Vagina (tissue), 2 donors: ENCODE results near the gene EIF3K. TPM values are rescaled to one million over a fixed set of nuclear protein-coding genes. Genes with fewer than 3 reads are reported as not detected.
A peak's percentile ranks its signal among the peaks of the same experiment; 100 is the strongest.

Experiments used
- DNase-seq, 2 donors: peaks; one replicate each; pipeline ENCODE4 v3.0.0-alpha.2; 2017; ENCODE audit errors: extremely low spot score in 2 of 2
- H3K27ac ChIP-seq: fragments of 200-600 bp; sonication (generic); one replicate; pipeline ENCODE4 v1.5.1; 2019
- H3K27me3 ChIP-seq: fragments of 200-600 bp; sonication (generic); one replicate; pipeline ENCODE4 v1.5.1; 2019
- H3K36me3 ChIP-seq, 2 donors: fragments of 200-600 bp; sonication (generic); one replicate each; pipeline ENCODE4 v1.5.1; 2017 to 2019
- H3K4me1 ChIP-seq: fragments of 200-600 bp; sonication (generic); one replicate; pipeline ENCODE4 v1.5.1; 2019
- H3K4me3 ChIP-seq, 2 donors: fragments of 200-600 bp; sonication (generic); 1 replicate in 1 of 2; 2 replicates in 1 of 2; pipeline ENCODE4 v1.5.1; 2016 to 2019
- H3K9me3 ChIP-seq: fragments of 200-600 bp; sonication (generic); one replicate; pipeline ENCODE4 v1.5.1; 2019
- CTCF ChIP-seq, 3 experiments: fragments of 450-650 bp in 2 of 3; fragments of 200-600 bp in 1 of 3; sonication (generic) in 1 of 3; IDR thresholded peaks; one replicate each; pipeline ENCODE4 v1.5.1; 2017 to 2019; ENCODE audit warnings: antibody characterized with exemption in 3 of 3, mild to moderate bottlenecking in 2 of 3, moderate library complexity in 2 of 3
- POLR2A ChIP-seq, 2 donors: fragments of 450-650 bp; IDR thresholded peaks; one replicate each; pipeline ENCODE4 v1.6.1; 2017; ENCODE audit warnings: antibody characterized with exemption in 2 of 2, mild to moderate bottlenecking in 2 of 2, moderate library complexity in 2 of 2
- POLR2AphosphoS5 ChIP-seq, 2 donors: sonication (generic); formaldehyde crosslinking; IDR thresholded peaks; one replicate each; pipeline ENCODE4 v1.9.0; 2017; ENCODE audit warnings: antibody characterized with exemption in 2 of 2, mild to moderate bottlenecking in 2 of 2, low read depth in 1 of 2; ENCODE audit not compliant: insufficient read depth in 1 of 2
- intact Hi-C: fragments of 100-400 bp; cut with DNase I; formaldehyde crosslinking; loops from one replicate; pipeline ENCODE4 v1.15.1; 2023
- total RNA-seq: library from RNA; depleted of rRNA; stranded (reverse); fragments of >200 nt; gene quantifications from one replicate; pipeline ENCODE4 v1.2.3, GENCODE V29; 2016

Gene EIF3K
- total RNA-seq, 1 donor from 2014 or later: 349 TPM

GRCh38 chr19:38639679-38640078 lies 20.7 kb downstream of the EIF3K start:
- Histone ChIP-seq H3K9me3 (no peaks in the 10 kb centered on the region), H3K4me3 (no peak overlapping the region), H3K4me1 (peaks cover 23% of the 10 kb centered on the region), H3K27ac (no peak overlapping the region), H3K36me3 (no peaks in the 10 kb centered on the region), H3K27me3 (no peaks in the 10 kb centered on the region)
- TF ChIP-seq CTCF (IDR thresholded peaks at IDR 0.05): no peak
- TF ChIP-seq POLR2AphosphoS5 (IDR thresholded peaks at IDR 0.05; ENCODE audit: insufficient read depth in 1 of 2, low read depth in 1 of 2): no peak
- no peak for TF ChIP-seq POLR2A (IDR thresholded peaks at IDR 0.05)
- no peak for DNase-seq
- intact Hi-C loops: no loop called here

- H3K27me3 ChIP-seq: no peaks in the 10 kb centered on the region
- no peak for DNase-seq
- intact Hi-C loops: no loop called here
- H3K27ac ChIP-seq: peak overlapping the region; percentile 33
- H3K9me3 ChIP-seq: no peaks in the 10 kb centered on the region
- TF ChIP-seq CTCF (IDR thresholded peaks at IDR 0.05): no peak
- no peak for TF ChIP-seq POLR2AphosphoS5 (IDR thresholded peaks at IDR 0.05; ENCODE audit: insufficient read depth in 1 of 2, low read depth in 1 of 2)
- no peak for TF ChIP-seq POLR2A (IDR thresholded peaks at IDR 0.05)
- H3K4me3 ChIP-seq: no peak overlapping the region
- H3K4me1 ChIP-seq: peaks cover 18% of the 10 kb centered on the region
- H3K36me3 ChIP-seq: no peaks in the 10 kb centered on the region
Measured at GRCh38 chr19:38640368-38640767, 21.4 kb downstream of the EIF3K start.

GRCh38 chr19:38642176-38642575 lies 23.2 kb downstream of the EIF3K start:
- Histone ChIP-seq H3K9me3 (no peaks in the 10 kb centered on the region), H3K36me3 (no peaks in the 10 kb centered on the region), H3K27ac (no peak overlapping the region), H3K27me3 (no peaks in the 10 kb centered on the region), H3K4me3 (no peak overlapping the region), H3K4me1 (peaks cover 9% of the 10 kb centered on the region)
- TF ChIP-seq POLR2AphosphoS5 (IDR thresholded peaks at IDR 0.05; ENCODE audit: insufficient read depth in 1 of 2, low read depth in 1 of 2): no peak
- DNase-seq: no peak
- intact Hi-C loops: no loop called here

GRCh38 chr19:38644719-38645118 lies 25.7 kb downstream of the EIF3K start:
- no peaks in the 10 kb centered on the region for H3K36me3 ChIP-seq
- H3K9me3 ChIP-seq: no peaks in the 10 kb centered on the region
- peaks cover 15% of the 10 kb centered on the region for H3K4me1 ChIP-seq
- H3K27me3 ChIP-seq: no peaks in the 10 kb centered on the region
- intact Hi-C loops: loop anchor here (5.0 kb wide), 2 partner anchors 58 to 208 kb away; no protein-coding TSS in a partner anchor
- no peak overlapping the region for H3K27ac ChIP-seq
- no peak for DNase-seq
- TF ChIP-seq POLR2AphosphoS5 (IDR thresholded peaks at IDR 0.05; ENCODE audit: insufficient read depth in 1 of 2, low read depth in 1 of 2) (no peak), CTCF (IDR thresholded peaks at IDR 0.05) (no peak), POLR2A (IDR thresholded peaks at IDR 0.05) (no peak)
- H3K4me3 ChIP-seq: no peak overlapping the region

GRCh38 chr19:38647368-38647965 lies 28.5 kb downstream of the EIF3K start, which contains the start of gene ACTN4:
Gene ACTN4 (plus strand): TSS chr19:38647649. CDS start chr19:38647746, 97 bp downstream.
- Histone ChIP-seq H3K36me3 (no peaks in the 10 kb centered on the region), H3K9me3 (no peaks in the 10 kb centered on the region), H3K27ac (peak within 1 kb of the TSS; percentile 97), H3K27me3 (no peaks in the 10 kb centered on the region), H3K4me3 (peak within 1 kb of the TSS; percentile 97 to 99), H3K4me1 (peaks cover 42% of the 10 kb centered on the region)
- intact Hi-C loops: loop anchor here (5.0 kb wide), 2 partner anchors 55 to 205 kb away; no protein-coding TSS in a partner anchor
- TF ChIP-seq POLR2AphosphoS5 (IDR thresholded peaks at IDR 0.05; ENCODE audit: insufficient read depth in 1 of 2, low read depth in 1 of 2): peak; percentile 79 to 94
- TF ChIP-seq POLR2A (IDR thresholded peaks at IDR 0.05): peak; percentile 65 to 99
- no peak for TF ChIP-seq CTCF (IDR thresholded peaks at IDR 0.05)
- peak in 1 of 2 donors; percentile 97 for DNase-seq
